ENCODE measurements around the gene UBE2N.
"Not testable (repeated sequence)": the region's sequence is repeated elsewhere in the genome, so short reads cannot be mapped to it uniquely, and the experiment has no call there.

UBE2N gene

DNA sequence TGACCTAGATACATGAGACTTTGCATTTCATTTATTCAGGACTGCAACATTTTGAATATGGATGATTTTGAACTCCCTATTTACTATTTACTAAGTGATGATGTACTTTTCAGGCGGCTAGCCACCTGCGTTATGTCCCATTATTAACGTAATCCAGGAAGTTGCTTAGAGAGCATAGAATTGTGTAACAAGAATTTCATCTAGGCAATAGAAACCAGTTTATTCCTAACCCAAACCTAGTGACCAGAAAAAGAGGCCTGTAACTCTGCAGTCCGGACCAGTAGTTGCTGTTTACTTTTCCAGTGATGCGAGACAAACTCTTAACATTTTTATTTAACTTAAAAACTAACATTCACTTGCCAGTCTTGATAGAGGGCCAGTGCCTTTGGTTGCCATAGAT is 51.7 kb downstream of the UBE2N start:
- H3K27me3 ChIP-seq (ENCODE audit: insufficient read depth, poor library complexity, severe bottlenecking) = no peaks in the 10 kb centered on the region
- H3K4me3 ChIP-seq (replicated peaks; ENCODE audit: insufficient read depth, low read length) = no peak overlapping the region
- TF ChIP-seq POLR2AphosphoS5 (IDR thresholded peaks at IDR 0.05; ENCODE audit: low read depth) = no peak
- no peak for TF ChIP-seq GABPA (IDR thresholded peaks at IDR 0.05; ENCODE audit: low read depth)
- TF ChIP-seq, protein P1, sequence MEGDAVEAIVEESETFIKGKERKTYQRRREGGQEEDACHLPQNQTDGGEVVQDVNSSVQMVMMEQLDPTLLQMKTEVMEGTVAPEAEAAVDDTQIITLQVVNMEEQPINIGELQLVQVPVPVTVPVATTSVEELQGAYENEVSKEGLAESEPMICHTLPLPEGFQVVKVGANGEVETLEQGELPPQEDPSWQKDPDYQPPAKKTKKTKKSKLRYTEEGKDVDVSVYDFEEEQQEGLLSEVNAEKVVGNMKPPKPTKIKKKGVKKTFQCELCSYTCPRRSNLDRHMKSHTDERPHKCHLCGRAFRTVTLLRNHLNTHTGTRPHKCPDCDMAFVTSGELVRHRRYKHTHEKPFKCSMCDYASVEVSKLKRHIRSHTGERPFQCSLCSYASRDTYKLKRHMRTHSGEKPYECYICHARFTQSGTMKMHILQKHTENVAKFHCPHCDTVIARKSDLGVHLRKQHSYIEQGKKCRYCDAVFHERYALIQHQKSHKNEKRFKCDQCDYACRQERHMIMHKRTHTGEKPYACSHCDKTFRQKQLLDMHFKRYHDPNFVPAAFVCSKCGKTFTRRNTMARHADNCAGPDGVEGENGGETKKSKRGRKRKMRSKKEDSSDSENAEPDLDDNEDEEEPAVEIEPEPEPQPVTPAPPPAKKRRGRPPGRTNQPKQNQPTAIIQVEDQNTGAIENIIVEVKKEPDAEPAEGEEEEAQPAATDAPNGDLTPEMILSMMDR (IDR thresholded peaks at IDR 0.05; ENCODE audit: insufficient read depth, low read length) = no peak
- no peak for TF ChIP-seq SPI1 (IDR thresholded peaks at IDR 0.05; ENCODE audit: borderline replicate concordance, low read depth)
- TF ChIP-seq, protein P2, sequence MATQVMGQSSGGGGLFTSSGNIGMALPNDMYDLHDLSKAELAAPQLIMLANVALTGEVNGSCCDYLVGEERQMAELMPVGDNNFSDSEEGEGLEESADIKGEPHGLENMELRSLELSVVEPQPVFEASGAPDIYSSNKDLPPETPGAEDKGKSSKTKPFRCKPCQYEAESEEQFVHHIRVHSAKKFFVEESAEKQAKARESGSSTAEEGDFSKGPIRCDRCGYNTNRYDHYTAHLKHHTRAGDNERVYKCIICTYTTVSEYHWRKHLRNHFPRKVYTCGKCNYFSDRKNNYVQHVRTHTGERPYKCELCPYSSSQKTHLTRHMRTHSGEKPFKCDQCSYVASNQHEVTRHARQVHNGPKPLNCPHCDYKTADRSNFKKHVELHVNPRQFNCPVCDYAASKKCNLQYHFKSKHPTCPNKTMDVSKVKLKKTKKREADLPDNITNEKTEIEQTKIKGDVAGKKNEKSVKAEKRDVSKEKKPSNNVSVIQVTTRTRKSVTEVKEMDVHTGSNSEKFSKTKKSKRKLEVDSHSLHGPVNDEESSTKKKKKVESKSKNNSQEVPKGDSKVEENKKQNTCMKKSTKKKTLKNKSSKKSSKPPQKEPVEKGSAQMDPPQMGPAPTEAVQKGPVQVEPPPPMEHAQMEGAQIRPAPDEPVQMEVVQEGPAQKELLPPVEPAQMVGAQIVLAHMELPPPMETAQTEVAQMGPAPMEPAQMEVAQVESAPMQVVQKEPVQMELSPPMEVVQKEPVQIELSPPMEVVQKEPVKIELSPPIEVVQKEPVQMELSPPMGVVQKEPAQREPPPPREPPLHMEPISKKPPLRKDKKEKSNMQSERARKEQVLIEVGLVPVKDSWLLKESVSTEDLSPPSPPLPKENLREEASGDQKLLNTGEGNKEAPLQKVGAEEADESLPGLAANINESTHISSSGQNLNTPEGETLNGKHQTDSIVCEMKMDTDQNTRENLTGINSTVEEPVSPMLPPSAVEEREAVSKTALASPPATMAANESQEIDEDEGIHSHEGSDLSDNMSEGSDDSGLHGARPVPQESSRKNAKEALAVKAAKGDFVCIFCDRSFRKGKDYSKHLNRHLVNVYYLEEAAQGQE (IDR thresholded peaks at IDR 0.05; ENCODE audit: insufficient replicate concordance, low read depth) = no peak
- peak overlapping the region; percentile 26; the same call in 1 of the 2 replicates for H3K27ac ChIP-seq (replicated peaks)
- DNase-seq (ENCODE audit: low read depth in 1 of 2, low spot score in 1 of 2) = peak in 1 of 2 experiments; percentile 32

DNA sequence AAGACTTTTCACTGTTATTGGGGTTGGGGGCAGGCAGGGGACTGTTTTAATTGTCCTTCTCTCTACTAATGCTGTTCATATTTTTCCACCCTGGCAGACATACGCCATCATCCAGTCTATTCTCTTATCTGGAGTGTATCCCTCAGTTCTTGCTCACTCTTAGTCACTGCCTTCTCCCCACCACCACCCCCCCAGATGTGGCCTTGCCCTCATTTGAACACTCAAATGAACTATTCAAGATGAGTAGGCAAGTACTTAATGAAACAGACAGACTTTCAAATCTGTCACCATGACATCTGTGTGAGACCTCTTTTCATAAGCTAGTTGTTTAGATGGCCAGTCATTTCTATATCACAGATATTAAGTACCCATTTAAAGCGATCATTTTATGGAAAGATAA is 54.0 kb downstream of the UBE2N start:
- H3K4me3 ChIP-seq (replicated peaks; ENCODE audit: insufficient read depth, low read length) = no peak overlapping the region
- H3K27ac ChIP-seq (replicated peaks) = no peak overlapping the region
- no peaks in the 10 kb centered on the region for H3K27me3 ChIP-seq (ENCODE audit: insufficient read depth, poor library complexity, severe bottlenecking)
- DNase-seq (ENCODE audit: low read depth in 1 of 2, low spot score in 1 of 2) = no peak
- TF ChIP-seq, protein P2 (IDR thresholded peaks at IDR 0.05; ENCODE audit: insufficient replicate concordance, low read depth) = no peak
- TF ChIP-seq, protein P1 (IDR thresholded peaks at IDR 0.05; ENCODE audit: insufficient read depth, low read length) = no peak
- no peak for TF ChIP-seq POLR2AphosphoS5 (IDR thresholded peaks at IDR 0.05; ENCODE audit: low read depth)
- TF ChIP-seq GABPA (IDR thresholded peaks at IDR 0.05; ENCODE audit: low read depth) = no peak
- TF ChIP-seq SPI1 (IDR thresholded peaks at IDR 0.05; ENCODE audit: borderline replicate concordance, low read depth) = no peak

DNA sequence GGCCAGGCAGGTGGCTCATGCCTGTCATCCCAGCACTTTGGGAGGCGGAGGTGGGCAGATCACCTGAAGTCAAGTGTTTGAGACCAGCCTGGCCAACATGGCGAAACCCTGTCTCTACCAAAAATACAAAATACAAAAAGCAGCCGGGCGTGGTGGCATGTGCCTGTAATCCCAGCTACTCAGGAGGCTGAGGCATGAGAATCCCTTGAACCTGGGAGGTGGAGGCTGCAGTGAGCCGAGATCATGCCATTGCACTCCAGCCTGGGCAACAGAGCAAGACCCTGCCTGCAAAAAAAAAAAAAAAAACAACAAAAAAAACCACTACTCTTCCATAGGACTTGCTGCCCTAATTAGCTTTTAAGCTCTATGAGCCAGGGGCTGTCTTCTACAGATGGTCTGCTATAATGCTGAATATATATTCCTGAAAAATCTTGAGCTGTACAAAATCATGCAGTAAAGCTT is 59.7 kb downstream of the UBE2N start:
- not testable (repeated sequence) for H3K27me3 ChIP-seq (ENCODE audit: insufficient read depth, poor library complexity, severe bottlenecking); H3K27ac ChIP-seq (replicated peaks); DNase-seq (ENCODE audit: low read depth in 1 of 2, low spot score in 1 of 2); H3K4me3 ChIP-seq (replicated peaks; ENCODE audit: insufficient read depth, low read length)

DNA sequence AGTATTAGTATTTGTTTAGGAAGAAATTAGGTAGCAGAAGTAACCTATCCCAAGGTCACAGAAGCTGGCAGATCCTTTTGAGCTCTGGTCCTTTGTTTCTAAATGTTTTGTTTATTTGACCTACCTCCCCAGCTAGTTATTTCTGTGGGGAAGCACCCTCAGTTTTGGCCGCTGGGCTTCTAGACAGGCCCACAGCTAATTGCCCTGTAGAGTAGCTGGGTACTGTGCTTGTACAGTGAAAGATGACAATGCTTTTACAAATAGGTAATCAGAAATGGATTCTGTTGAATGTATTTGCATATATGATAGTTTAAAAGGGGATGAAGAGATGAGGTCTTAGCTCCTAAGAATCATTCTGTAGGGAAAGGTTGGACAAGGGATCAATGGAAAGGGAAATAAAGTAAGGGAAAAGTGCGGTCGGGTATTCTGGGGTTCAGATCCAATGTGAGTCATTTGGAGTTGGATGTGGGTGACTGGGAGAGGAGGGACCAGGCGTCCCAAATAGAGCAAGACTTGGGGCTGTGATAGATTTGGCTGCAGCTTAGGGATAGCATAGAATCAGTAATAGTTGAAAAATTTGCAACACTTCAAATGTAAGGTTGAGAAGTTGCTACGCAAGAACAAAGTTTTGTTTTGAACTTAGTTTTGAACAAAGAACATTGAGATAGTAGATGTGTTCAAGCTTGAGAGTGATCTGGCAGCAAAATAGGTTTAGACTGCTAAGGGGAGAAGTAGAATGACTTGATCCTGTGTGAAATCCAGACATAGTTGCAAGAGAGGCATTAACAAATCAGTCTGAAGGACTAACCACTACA is 60.4 kb downstream of the UBE2N start:
- Histone ChIP-seq H3K4me3 (replicated peaks; ENCODE audit: insufficient read depth, low read length) (peak overlapping the region; percentile 73), H3K27ac (replicated peaks) (peak overlapping the region; percentile 27), H3K27me3 (ENCODE audit: insufficient read depth, poor library complexity, severe bottlenecking) (no peaks in the 10 kb centered on the region)
- DNase-seq (ENCODE audit: low read depth in 1 of 2, low spot score in 1 of 2) = no peak
- TF ChIP-seq GABPA (IDR thresholded peaks at IDR 0.05; ENCODE audit: low read depth) (no peak), POLR2AphosphoS5 (IDR thresholded peaks at IDR 0.05; ENCODE audit: low read depth) (no peak), SPI1 (IDR thresholded peaks at IDR 0.05; ENCODE audit: borderline replicate concordance, low read depth) (no peak)
- TF ChIP-seq, protein P2 (IDR thresholded peaks at IDR 0.05; ENCODE audit: insufficient replicate concordance, low read depth) = no peak
- TF ChIP-seq, protein P1 (IDR thresholded peaks at IDR 0.05; ENCODE audit: insufficient read depth, low read length) = no peak
